K562 (cell line): ENCODE measurements around the gene BIVM. TPM values are rescaled to one million over a fixed set of nuclear protein-coding genes. Genes with fewer than 3 reads are reported as not detected.

ENCODE experiments used
- CBX3 ChIP-seq, 2 experiments: IDR thresholded peaks; 1 replicate in 1 of 2; 2 replicates in 1 of 2; pipeline ENCODE4 v1.6.1; 2012; ENCODE audit warnings: inconsistent platforms in 2 of 2, low read length in 2 of 2, borderline replicate concordance in 1 of 2, control low read depth in 1 of 2
- COPS2 ChIP-seq: fragments of 450-650 bp; conservative IDR thresholded peaks from 2 replicates; pipeline ENCODE4 v1.6.1; 2016; ENCODE audit warnings: mild to moderate bottlenecking, moderate library complexity
- E2F3 ChIP-seq: fragments of 250-450 bp; sonication (Bioruptor Pico); IDR thresholded peaks from 2 replicates; pipeline ENCODE4 v1.4.0; 2020; ENCODE audit warnings: mild to moderate bottlenecking
- HMG20A ChIP-seq: fragments of 450-650 bp; formaldehyde crosslinking; conservative IDR thresholded peaks from 2 replicates; pipeline ENCODE4 v1.4.0; 2020; ENCODE audit warnings: mild to moderate bottlenecking, mixed read lengths
- HMGN3 ChIP-seq: IDR thresholded peaks from 2 replicates; pipeline ENCODE4 v1.6.1; 2011; ENCODE audit warnings: borderline replicate concordance, low read depth, mild to moderate bottlenecking, mixed read lengths, low read length; ENCODE audit not compliant: insufficient read length; ENCODE audit errors: extremely low read depth
- KDM2B ChIP-seq: fragments of 250-450 bp; sonication (Bioruptor Pico); IDR thresholded peaks from 2 replicates; pipeline ENCODE4 v1.8.0; 2021; ENCODE audit warnings: mild to moderate bottlenecking, moderate library complexity
- MXD1 ChIP-seq: fragments of 250-450 bp; sonication (Bioruptor Pico); IDR thresholded peaks from 2 replicates; pipeline ENCODE4 v1.8.0; 2021; ENCODE audit warnings: borderline replicate concordance, mild to moderate bottlenecking, moderate library complexity; ENCODE audit not compliant: poor library complexity, severe bottlenecking
- MXI1 ChIP-seq: IDR thresholded peaks from 2 replicates; pipeline ENCODE4 v1.6.1; 2011; ENCODE audit warnings: low read depth, mild to moderate bottlenecking, improper control_type of control experiment, low read length
- NFYB ChIP-seq: IDR thresholded peaks from 2 replicates; pipeline ENCODE4 v1.6.1; 2011; ENCODE audit warnings: mild to moderate bottlenecking, moderate library complexity; ENCODE audit not compliant: insufficient read length; ENCODE audit errors: extremely low read depth
- NR0B1 ChIP-seq: fragments of 450-650 bp; IDR thresholded peaks from one replicate; pipeline ENCODE4 v1.6.1; 2018; ENCODE audit warnings: mild to moderate bottlenecking, moderate library complexity; ENCODE audit not compliant: partially characterized antibody
- NUFIP1 ChIP-seq: fragments of 450-650 bp; IDR thresholded peaks from 2 replicates; pipeline ENCODE4 v1.6.1; 2018; ENCODE audit not compliant: partially characterized antibody
- PHF8 ChIP-seq: fragments of 200-600 bp; sonication (generic); IDR thresholded peaks from 2 replicates; pipeline ENCODE4 v1.6.1; 2012; ENCODE audit warnings: mixed run types, mild to moderate bottlenecking, inconsistent platforms, low read length, moderate library complexity, borderline replicate concordance
- RREB1 ChIP-seq: fragments of 250-450 bp; sonication (Bioruptor Pico); IDR thresholded peaks from 2 replicates; pipeline ENCODE4 v1.4.0; 2020
- TFE3 ChIP-seq: fragments of 450-650 bp; formaldehyde crosslinking; IDR thresholded peaks from 2 replicates; pipeline ENCODE4 v1.4.0; 2020; ENCODE audit warnings: mild to moderate bottlenecking, mixed read lengths
- ZNF384 ChIP-seq: IDR thresholded peaks from 2 replicates; pipeline ENCODE4 v1.6.1; 2012; ENCODE audit warnings: low read depth, low read length, improper control_type of control experiment
- ZNF740 ChIP-seq, 3 experiments: fragments of 200-800 bp in 1 of 3; sonication (Bioruptor generic) in 1 of 3; sonication (generic) in 1 of 3; formaldehyde crosslinking in 1 of 3; IDR thresholded peaks; 2 replicates each; pipeline versions ENCODE4 v1.6.1 to v1.8.0; 2016 to 2022; ENCODE audit warnings: mild to moderate bottlenecking in 2 of 3, missing compliant biosample characterization in 2 of 3, missing genetic modification characterization in 2 of 3, missing genetic modification reagents in 1 of 3
- polyA plus RNA-seq, 8 experiments: library from polyadenylated mRNA; depleted of rRNA in 4 of 8; stranded (reverse) in 5 of 8; unstranded in 3 of 8; fragments of >200 nt; fragmentation: Nextera tagmentation in 2 of 8; fragmentation: Illumina TruSeq in 1 of 8; extraction: Ambion mirVana in 2 of 8; extraction: Trizol in 1 of 8; gene quantifications; 2 replicates each; pipeline versions ENCODE4 v1.2.1 to v1.2.3, GENCODE V29; 2011 to 2014; ENCODE audit warnings: inconsistent platforms in 1 of 8, missing spikeins in 1 of 8
- total RNA-seq, 7 experiments: library from RNA; depleted of rRNA in 6 of 7; stranded (reverse); fragments of >200 nt in 6 of 7; fragmentation: Illumina TruSeq in 2 of 7; extraction: Trizol in 2 of 7; gene quantifications; 2 replicates each; pipeline versions ENCODE4 v1.2.1 to v1.2.3, GENCODE V29; 2011 to 2021; ENCODE audit warnings: low replicate concordance in 1 of 7

Gene BIVM
- total and polyA plus RNA-seq, 9 of the 15 experiments (the other 6 are each of a cell fraction or from before 2014, with no cell fraction given), result 3.6 to 23.1 (median 16.8) TPM

GRCh38 chr13:102845630-102846260, 46.8 kb downstream of the BIVM start, which contains the start of gene ERCC5 (continued):
- TF ChIP-seq NUFIP1 (no peak), TFE3 (CRISPR knock-in tag) (no peak), PHF8 (peak; percentile 72), RREB1 (CRISPR knock-in tag) (no peak), KDM2B (CRISPR knock-in tag) (no peak), HMG20A (CRISPR knock-in tag) (no peak), HMGN3 (peak; percentile 41), NFYB (no peak), MXD1 (no peak), ZNF740 (CRISPR knock-in tag; IDR thresholded peaks at IDR 0.05) (0 out of 2 replicates have a peak, but pooled peaks have one; percentile 44), ZNF740 (tag; IDR thresholded peaks at IDR 0.05) (no peak), CBX3 (IDR thresholded peaks at IDR 0.05; ENCODE audit: borderline replicate concordance in 1 of 2, low read length in 2 of 2) (peak in 1 of 2 experiments; percentile 70; a peak in 1 of 3 replicates), MXI1 (no peak), NR0B1 (no peak), ZNF384 (no peak), E2F3 (CRISPR knock-in tag) (no peak), COPS2 (no peak)
